GM18861 (cell line): Measurements from ENCODE around the gene BNC2.
"Not testable (repeated sequence)": the region's sequence is repeated elsewhere in the genome, so short reads cannot be mapped to it uniquely, and the experiment has no call there.

Experiments
- ATAC-seq: cut with Tn5 transposase; IDR thresholded peaks from one replicate; pipeline ENCODE4 v1.9.1; 2021; ENCODE audit not compliant: unreplicated experiment

The BNC2 gene

DNA sequence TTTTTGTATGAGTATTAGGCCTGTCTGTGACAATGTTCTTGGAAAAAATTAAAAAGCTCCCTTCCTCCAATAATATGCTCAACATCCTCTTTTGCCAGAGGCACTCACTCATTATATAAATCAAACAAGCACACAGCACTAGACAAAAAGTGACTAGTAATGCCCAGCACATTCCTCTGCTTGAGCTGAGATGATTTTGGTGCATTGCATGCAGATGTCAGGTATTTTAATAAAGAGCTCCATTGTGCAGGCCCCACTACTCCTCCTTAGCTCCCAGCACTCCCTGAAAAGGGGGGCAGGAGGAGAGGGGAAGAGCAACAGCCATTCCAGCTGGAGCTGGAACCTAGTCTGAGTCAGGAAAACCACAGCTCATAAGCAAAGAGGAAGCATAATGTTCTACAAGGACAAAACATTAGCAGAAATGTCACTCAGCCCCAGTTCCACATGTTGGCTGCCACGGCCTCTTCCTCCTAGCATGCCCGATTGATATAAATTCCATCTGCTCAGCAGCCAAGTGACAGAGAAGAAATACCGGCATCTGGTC, 348.5 kb downstream of the BNC2 start:
- ATAC-seq: no peak

DNA sequence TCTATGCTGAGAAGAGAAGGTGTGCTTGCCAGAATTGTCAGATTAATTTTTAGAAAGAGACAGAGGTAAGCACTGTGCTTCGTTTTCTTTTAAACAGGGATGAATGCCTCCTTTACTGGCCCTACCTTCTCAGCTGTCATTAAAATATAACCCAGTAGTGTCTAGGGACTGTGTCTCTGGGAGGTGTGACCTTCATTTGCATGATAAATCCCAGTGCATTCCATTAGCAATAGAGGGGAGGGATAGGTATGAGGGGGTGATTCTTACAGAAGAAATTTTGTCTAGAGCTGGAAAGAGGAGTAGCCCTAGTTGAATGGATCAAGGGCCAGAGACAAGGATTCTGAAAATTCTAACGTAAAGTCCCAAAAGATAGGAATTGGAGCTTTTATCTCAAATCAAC, 351.5 kb downstream of the BNC2 start:
- ATAC-seq: no peak

DNA sequence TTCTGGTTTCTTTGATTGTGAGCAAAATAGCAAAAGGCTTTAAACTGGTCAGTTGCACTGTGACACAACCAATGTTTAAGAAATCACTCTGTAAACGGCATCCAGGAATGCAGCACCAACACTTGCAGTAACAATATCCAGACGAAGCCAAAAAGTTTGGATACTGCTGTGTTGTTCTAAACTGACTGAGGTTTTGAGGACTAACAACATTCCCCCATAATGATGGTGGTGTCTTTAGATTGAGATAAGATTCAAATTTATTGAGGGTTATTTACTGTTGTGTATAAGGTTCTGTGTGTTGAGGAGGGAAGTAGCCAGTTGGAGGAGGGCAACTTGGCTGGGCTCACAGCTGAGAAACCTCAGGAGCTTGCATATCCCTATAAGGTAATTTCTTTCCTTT, 353.6 kb downstream of the BNC2 start:
- no peak for ATAC-seq

DNA sequence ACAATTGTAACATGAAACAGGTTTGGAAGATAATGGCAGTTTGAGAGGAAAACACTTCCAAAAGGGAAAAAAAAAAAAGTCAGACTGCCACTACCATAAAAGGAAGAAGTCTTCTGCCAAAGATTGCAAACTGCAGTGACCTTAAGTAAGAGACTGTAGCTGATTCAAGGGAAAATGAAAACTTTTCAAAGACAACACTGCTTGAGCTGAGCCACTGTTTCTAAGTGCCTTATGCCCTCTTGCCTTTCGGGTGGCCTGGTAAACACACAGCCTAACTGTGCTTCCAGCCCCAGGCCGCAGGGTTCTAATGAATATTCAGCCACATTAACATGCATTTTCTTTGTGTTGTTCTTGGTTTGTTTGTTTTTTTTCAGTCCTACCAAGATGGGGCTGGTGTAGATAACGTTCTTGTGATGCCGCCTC, 354.6 kb downstream of the BNC2 start:
- no peak for ATAC-seq

DNA sequence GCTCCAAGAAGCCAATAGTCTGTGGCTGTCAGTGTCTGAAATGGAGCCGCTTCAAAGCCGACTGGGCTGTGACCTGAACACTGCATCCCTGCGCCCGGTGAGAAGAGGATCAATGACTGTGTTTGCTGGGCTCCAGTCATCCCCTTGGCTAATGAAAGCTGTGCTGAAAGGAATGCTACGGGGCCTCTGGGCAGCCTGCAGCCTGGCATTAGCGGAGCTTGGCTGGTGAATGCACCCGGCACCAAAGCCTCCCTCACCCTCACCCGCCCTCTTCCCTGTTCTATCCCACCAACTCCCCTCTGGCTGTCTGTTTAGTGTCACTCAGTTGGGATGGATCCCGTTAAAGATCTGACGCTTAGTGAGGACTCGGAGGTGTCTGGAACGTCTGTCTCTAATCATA, 355.3 kb downstream of the BNC2 start:
- ATAC-seq: no peak

DNA sequence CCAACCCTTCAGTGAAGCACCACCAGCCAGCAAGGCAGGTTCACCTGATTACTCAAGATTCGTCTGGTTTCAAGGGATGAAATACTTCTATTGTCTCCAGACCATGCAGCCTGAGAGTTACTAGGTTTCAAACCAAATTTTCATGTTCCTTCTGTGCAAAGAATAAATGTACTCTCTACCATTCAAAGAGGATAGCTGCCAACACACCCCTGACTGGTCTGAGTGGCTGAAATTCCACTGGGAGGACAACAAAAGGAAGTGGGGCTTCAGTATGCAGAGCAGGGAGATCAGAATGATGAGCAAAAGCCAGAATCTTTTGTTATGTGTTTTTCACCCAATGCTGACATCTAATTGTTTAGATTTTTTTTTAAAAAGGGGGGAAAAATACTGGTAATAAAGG, 356.3 kb downstream of the BNC2 start:
- ATAC-seq: no peak

DNA sequence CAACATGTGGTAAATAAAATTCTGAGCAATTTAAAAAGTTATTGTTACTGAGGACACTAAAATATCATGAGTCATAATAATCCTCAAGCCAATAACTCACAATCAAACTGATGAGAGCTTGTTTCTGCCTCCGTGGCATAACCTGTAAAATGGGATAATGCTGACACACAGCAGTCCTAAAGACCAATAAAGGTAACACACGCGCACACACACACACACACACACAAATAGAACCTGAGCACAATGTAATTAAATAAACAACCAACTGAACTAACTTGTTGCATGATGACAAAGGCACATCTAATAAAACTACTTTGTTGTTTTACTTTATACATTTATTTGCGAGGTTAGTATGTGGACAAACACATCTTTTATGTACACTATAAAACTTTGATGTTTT, 358.2 kb downstream of the BNC2 start:
- ATAC-seq: no peak

DNA sequence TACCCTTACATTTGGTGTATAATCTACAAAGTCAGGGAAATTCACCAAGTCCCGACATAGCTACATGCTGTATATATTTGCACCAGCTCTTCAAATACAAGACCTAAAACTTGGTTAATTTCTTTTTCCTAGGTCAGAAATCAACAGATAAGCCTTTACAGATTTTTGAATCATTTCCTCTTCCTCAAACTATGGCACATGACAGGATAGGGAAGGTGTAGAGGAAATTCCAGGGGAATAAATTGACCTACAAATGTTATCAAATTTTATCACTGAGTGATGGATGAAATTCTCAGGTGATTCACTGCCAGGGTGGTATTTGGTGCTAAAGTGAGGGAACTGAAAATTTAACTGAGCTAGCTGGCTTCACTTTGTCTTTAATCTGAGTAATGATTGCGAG, 360.0 kb downstream of the BNC2 start:
- ATAC-seq: no peak

DNA sequence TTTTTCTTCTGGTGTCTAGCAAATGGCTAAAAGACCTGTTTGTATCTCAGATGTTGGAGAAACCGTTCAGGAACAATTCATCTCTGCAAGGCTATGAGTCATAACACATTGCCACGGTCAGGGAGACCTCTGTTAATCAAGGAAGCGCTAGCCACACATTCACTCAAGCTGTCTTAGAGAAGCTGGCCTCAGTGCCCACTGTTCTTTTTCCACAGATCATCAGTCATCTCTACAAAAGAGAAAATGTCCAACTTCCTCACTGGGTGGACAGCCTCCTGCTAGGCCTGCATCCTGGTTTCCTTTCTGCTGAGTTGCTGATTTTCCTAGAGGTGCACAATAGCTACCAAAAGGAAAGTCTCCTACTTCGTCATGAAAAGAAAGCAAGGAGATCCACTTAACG, 360.5 kb downstream of the BNC2 start:
- no peak for ATAC-seq

DNA sequence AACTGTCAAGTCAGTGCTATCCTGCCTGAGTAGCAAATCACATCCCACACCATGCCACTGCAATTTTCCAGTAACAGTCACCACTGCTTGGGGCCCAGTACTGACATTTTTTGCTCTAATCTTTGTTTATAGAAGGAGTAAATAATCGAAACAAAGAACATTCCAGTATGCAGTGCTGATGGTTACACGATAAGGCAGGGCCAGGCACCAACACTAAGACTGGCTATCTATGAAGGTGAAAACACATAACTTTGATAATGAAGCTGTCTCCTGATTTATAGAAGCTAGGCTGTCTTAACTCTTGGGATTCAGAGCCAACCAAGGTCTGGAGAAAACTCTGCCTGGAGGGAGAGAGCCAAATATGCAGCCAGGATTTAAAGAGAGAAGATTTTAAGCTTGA, 365.3 kb downstream of the BNC2 start:
- no peak for ATAC-seq

DNA sequence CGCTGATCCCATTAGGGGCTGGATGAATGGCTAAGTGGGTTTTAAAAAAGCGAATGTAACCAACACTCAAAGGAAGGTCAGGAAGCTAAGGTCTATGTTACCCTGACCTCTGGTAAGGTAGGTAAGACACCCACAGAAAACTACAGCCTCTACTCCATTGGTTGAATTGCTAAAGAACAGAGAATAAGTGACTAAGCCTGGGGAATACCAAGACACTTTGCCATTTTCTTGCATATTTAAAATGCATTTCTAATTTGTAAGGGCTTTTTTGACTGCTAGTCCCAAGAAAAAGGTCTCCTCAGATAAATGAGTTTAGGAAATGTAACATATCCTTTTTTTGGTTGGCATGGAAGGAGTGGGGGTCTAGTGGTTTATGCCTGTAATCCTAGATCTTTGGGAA, 368.7 kb downstream of the BNC2 start:
- ATAC-seq: no peak

DNA sequence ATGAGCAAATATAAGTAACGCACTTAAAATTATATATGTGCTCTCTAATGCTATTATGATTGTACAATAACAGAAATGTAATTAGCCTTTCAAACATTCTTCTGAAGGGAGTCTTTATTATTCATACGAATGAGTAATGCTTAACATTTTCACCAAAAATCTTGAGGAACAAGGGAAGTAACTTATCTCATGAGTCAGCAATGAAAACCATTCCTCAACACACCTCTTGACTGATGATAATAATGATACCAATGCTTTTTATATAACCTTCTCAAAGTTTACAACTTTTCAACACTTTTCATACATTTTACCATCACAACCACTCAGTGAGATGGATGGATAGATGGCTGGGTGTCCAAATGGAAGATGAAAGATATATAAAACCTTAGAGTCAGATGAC, 369.3 kb downstream of the BNC2 start:
- no peak for ATAC-seq

DNA sequence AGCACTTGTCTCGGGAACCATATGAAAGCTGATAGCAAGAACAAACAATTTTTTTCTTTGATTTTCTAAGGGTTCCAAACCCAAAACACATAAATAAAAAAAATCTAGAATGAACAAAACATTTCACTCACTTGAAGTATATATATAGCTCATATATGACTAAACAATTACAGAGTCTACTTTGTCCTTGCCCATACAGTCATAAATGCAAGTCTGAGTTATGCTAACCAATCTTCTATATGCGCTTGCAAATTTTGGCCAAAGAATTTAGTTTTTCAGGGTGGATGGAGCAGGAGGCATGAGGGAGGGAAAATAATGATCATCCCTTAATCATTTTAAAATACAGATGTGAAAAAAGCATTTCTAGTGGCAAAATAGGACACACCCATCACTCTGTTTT, 370.1 kb downstream of the BNC2 start:
- ATAC-seq: no peak

DNA sequence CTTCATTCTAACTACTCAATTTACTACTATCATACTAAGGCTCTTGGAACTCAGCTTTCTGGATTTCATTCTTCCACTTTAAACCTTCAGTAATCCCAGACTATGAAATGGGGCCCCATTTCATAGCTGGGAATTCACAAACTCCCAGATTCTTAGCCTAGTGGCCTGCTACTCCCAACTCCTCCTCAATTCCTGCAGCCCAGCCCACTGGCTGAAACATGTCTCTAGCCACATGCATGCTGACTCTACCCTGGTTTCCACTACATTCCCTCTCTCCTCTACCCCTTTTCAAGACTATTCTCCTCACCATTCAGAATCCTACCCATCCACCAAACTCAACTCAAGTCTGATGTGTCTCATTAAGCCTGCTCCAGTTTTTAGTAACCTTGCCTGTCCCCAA, 370.6 kb downstream of the BNC2 start:
- ATAC-seq: no peak

DNA sequence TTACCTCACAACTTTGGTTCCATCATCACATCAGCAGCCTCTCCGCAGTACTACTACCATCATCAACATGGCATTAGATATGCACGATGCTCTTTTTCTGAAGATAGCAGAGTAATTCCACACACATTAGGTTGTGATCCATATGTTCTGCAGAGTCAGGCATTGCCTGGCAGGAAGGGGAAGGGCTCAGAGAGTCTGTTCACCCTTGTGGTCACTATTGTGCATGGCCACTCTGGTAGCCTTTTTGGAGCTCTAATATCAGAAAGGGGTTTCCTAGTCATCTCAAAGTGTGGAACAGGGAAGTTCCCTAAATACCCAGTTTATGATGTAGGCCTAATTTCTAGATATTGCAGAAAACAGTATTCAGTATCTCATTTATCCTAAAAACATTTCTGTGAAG, 373.6 kb downstream of the BNC2 start:
- no peak for ATAC-seq

DNA sequence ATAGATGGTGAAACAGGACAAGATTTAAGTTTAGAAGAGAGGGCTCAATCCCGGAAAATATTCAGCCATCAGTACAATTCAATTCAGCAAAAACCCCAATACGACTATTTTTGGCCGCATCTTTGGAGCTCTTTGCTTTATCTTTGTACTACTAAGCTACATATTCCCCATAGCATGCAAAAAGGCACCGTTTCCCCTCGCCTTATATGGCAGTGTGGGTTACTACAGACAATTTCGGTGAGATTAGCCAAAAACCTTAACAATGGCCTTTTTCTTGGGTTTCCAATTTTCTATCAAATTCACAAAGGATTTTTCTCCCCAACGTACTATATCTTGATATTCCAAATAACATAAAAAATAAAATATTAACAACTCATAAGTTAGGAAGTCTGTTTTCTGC, 382.6 kb downstream of the BNC2 start:
- no peak for ATAC-seq

DNA sequence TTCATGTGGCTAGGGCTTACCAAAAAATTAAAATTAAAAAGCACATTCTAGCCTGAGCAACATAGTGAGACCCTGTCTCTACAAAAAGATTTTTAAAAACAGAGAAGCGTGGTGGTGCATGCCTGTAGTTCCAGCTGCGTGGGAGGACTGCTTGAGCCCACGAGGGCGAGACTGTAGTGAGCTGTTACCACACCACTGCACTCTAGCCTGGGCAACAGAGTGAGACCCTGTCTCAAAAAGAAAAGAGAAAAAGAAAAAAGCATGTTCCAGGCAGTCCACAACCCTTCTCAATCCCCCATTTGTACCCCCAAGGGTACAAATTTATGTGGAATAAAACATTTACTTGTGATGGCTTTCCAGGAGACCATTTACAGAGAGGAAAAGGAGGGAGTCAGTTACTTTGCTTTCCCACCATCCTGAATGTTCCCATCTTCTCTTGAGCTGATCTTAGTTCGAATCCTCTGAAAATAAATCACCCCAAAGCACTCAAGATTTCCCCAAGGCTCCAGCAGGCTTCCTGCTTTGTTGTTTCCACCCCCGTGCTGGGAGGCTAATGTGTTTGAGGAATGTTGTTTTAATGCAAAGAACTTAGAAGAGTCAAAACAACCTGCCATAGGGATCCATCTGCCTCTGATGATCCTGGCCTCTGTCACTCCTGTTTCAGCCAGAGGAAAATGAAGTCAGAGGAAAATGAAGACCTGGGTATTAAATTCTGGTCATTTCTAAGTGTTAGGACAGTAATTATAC, 384.7 kb downstream of the BNC2 start:
- no peak for ATAC-seq

DNA sequence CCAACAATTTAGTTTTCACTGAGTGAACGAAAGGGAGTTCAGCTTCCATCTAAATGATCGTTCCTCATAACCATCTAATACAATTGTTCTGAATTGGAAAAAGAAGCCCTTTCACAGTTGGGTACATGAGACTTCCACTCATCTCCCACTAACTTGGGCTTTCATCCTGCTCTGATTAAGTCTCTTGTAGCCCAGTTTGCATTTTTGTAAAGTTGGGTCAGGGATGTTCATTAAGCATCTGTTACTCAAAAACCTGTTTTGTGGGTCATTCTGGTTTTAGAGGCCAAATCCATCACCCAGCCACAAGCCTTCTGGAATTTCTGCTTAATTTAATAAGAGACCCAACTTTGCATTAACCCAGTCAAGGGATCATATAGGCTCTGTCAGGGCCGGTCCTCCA, 385.3 kb downstream of the BNC2 start:
- no peak for ATAC-seq

DNA sequence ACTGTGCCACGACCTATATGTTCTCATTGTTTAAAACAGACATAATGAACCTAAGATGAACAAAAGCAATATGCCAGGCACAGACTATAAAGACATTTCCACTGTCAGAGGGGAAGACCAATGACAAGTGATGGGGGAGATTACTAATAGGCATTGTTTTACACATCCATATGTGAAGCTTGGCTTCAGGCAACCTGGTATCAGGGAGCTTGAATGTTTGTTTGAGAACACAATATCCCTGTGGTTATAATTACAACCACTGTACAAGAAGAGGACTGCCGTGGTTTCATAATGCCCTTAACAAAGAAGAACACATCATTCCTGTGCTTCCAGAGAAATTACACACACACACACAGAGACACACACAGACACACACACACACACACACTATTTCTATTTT, 385.7 kb downstream of the BNC2 start:
- no peak for ATAC-seq

DNA sequence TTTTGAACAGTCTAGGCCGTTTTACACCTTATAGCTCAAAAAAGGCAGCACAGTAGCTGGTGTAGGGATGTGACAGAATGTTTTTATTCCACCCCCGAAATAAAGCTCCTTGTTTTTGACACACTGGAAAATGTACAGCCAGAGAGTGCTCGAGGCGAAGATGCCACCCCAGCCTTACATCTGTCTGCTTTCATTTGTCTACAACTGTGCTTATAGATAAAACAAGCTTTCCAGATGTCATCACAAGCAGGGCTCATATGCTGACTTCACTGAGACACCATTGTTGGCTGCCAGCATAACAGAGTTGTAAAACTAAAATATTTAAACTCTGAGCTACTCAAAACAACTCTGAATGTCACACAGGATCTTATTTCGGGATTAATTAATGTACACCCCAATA, 386.3 kb downstream of the BNC2 start:
- no peak for ATAC-seq

DNA sequence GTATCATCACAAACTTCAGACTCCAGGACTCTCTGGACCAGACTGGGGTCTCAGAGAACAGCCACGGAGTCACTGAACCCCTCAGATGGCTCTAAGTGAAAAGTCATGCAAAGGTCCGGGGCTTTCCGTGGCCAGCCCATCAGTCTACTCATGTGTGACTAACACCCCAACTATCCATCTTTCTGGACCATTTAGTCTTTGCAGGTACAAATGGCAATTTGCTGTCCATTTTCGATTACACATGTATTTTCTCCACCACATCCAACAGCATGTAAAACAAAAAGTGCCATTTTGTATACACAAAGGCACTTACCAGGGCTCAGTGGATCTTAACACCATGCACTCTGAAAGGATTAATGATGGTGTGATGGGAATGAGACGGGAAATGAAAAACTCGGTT, 387.7 kb downstream of the BNC2 start:
- ATAC-seq: no peak

DNA sequence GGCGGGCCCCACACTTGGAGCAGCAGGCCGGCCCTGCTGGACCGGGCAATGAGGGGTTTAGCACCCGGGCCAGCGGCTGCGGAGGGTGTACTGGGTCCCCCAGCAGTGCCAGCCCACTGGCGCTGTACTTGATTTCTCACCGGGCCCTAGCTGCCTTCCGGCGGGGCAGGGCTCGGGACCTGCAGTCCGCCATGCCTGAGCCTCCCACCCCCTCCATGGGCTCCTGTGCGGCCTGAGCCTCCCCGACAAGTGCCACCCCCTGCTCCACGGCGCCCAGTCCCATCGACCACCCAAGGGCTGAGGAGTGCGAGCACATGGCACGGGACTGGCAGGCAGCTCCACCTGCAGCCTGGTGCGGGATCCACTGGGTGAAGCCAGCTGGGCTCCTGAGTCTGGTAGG, 389.9 kb downstream of the BNC2 start:
- ATAC-seq: not testable (repeated sequence)

DNA sequence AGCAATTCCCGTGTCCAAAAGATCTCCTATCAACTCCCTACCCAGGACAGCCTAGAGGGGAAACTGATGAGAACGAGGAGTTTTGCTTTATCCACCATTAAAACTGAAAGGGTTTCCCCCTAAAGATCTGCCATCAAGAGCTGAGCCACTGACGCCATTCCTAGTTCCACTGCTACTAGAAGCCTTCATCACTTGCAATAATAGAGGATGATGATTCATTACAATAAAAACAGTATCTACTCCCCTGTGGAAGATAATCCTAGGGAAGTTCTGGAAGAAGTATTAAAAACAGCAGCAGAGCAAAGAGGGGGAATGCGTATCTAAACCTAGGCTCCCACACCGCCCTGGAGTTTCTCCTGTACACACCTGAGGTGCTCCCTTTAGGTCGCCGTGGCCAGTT, 394.5 kb downstream of the BNC2 start:
- ATAC-seq: no peak
